Measurements from ENCODE around the gene RAB8B. TPM values are rescaled to one million over a fixed set of nuclear protein-coding genes. Genes with fewer than 3 reads are reported as not detected.

Gene RAB8B
- total RNA-seq, 1 experiment from 2014 or later: 8.5 TPM

- no peak overlapping the region for H3K27ac ChIP-seq (ENCODE audit: low read length)
- no peak overlapping the region for H3K4me3 ChIP-seq (ENCODE audit: low read length)
- no peaks in the 10 kb centered on the region for H3K36me3 ChIP-seq (ENCODE audit: low read depth, low read length)
- no peaks in the 10 kb centered on the region for H3K9me3 ChIP-seq (ENCODE audit: low read length)
- ATAC-seq: no peak
- H2AFZ ChIP-seq (ENCODE audit: low read length): no peak overlapping the region
- no peaks in the 10 kb centered on the region for H3K9me2 ChIP-seq (replicated peaks; ENCODE audit: low read length)
- intact Hi-C loops (cut with micrococcal nuclease): no loop called here
- POLR2A ChIA-PET (ENCODE audit: unreplicated experiment): no interaction called here
- H3K4me1 ChIP-seq (ENCODE audit: insufficient read depth, low read length): peaks cover 5% of the 10 kb centered on the region; the same call in 1 of the 2 replicates
- no peak overlapping the region for H3K9ac ChIP-seq (ENCODE audit: low read length)
- TF ChIP-seq EZH2phosphoT487 (IDR thresholded peaks at IDR 0.05; ENCODE audit: borderline replicate concordance, low read length): no peak
- no peak for TF ChIP-seq EZH2 (IDR thresholded peaks at IDR 0.05; ENCODE audit: low read length, unreplicated experiment)
- no peak for TF ChIP-seq CTCF (conservative IDR thresholded peaks at IDR 0.05; ENCODE audit: low read depth, low read length)
- no peaks in the 10 kb centered on the region for H3F3A ChIP-seq (ENCODE audit: low read length, unreplicated experiment)
- H3K4me2 ChIP-seq (ENCODE audit: low read length): no peak overlapping the region
- no peaks in the 10 kb centered on the region for H3K27me3 ChIP-seq (ENCODE audit: low read length)
- CTCF ChIA-PET: no interaction called here
- no peak for DNase-seq
- H3K79me2 ChIP-seq (ENCODE audit: low read length): no peaks in the 10 kb centered on the region
- no TSS peak for BruUV-seq (replicated peaks)
- H4K20me1 ChIP-seq (ENCODE audit: low read length): no peaks in the 10 kb centered on the region
Measured at GRCh38 chr15:63295341-63295740, 105.9 kb downstream of the RAB8B start.

GRCh38 chr15:63296195-63296594 is 106.8 kb downstream of the RAB8B start:
- no TSS peak for BruUV-seq (replicated peaks)
- no peak for DNase-seq
- H3K9me3 ChIP-seq (ENCODE audit: low read length): no peaks in the 10 kb centered on the region
- no peaks in the 10 kb centered on the region for H3K36me3 ChIP-seq (ENCODE audit: low read depth, low read length)
- no peak overlapping the region for H3K4me3 ChIP-seq (ENCODE audit: low read length)
- peaks cover 5% of the 10 kb centered on the region; the same call in 1 of the 2 replicates for H3K4me1 ChIP-seq (ENCODE audit: insufficient read depth, low read length)
- H3K79me2 ChIP-seq (ENCODE audit: low read length): no peaks in the 10 kb centered on the region
- ChIA-PET POLR2A (ENCODE audit: unreplicated experiment) (no interaction called here), CTCF (no interaction called here)
- no peak overlapping the region for H3K4me2 ChIP-seq (ENCODE audit: low read length)
- H3K27me3 ChIP-seq (ENCODE audit: low read length): no peaks in the 10 kb centered on the region
- no peak for ATAC-seq
- H3K9me2 ChIP-seq (replicated peaks; ENCODE audit: low read length): no peaks in the 10 kb centered on the region
- no peaks in the 10 kb centered on the region for H4K20me1 ChIP-seq (ENCODE audit: low read length)
- intact Hi-C loops (cut with micrococcal nuclease): no loop called here
- H2AFZ ChIP-seq (ENCODE audit: low read length): no peak overlapping the region
- H3F3A ChIP-seq (ENCODE audit: low read length, unreplicated experiment): no peaks in the 10 kb centered on the region
- TF ChIP-seq EZH2phosphoT487 (IDR thresholded peaks at IDR 0.05; ENCODE audit: borderline replicate concordance, low read length) (no peak), EZH2 (IDR thresholded peaks at IDR 0.05; ENCODE audit: low read length, unreplicated experiment) (no peak), CTCF (conservative IDR thresholded peaks at IDR 0.05; ENCODE audit: low read depth, low read length) (no peak)
- no peak overlapping the region for H3K9ac ChIP-seq (ENCODE audit: low read length)
- H3K27ac ChIP-seq (ENCODE audit: low read length): no peak overlapping the region

GRCh38 chr15:63299943-63300575 is 110.7 kb downstream of the RAB8B start:
- H3K4me1 ChIP-seq (ENCODE audit: insufficient read depth, low read length): no peaks in the 10 kb centered on the region
- H3F3A ChIP-seq (ENCODE audit: low read length, unreplicated experiment): no peaks in the 10 kb centered on the region
- intact Hi-C loops (cut with micrococcal nuclease): no loop called here
- no peaks in the 10 kb centered on the region for H3K9me2 ChIP-seq (replicated peaks; ENCODE audit: low read length)
- TF ChIP-seq EZH2phosphoT487 (IDR thresholded peaks at IDR 0.05; ENCODE audit: borderline replicate concordance, low read length) (no peak), CTCF (conservative IDR thresholded peaks at IDR 0.05; ENCODE audit: low read depth, low read length) (no peak), EZH2 (IDR thresholded peaks at IDR 0.05; ENCODE audit: low read length, unreplicated experiment) (no peak)
- DNase-seq: no peak
- no peaks in the 10 kb centered on the region for H3K79me2 ChIP-seq (ENCODE audit: low read length)
- H3K27me3 ChIP-seq (ENCODE audit: low read length): no peaks in the 10 kb centered on the region
- CTCF ChIA-PET: no interaction called here
- H3K9me3 ChIP-seq (ENCODE audit: low read length): no peaks in the 10 kb centered on the region
- no peak for ATAC-seq
- no peak overlapping the region for H3K4me3 ChIP-seq (ENCODE audit: low read length)
- no TSS peak for BruUV-seq (replicated peaks)
- H4K20me1 ChIP-seq (ENCODE audit: low read length): no peaks in the 10 kb centered on the region
- H3K9ac ChIP-seq (ENCODE audit: low read length): no peak overlapping the region
- no peak overlapping the region for H2AFZ ChIP-seq (ENCODE audit: low read length)
- H3K36me3 ChIP-seq (ENCODE audit: low read depth, low read length): no peaks in the 10 kb centered on the region
- no peak overlapping the region for H3K27ac ChIP-seq (ENCODE audit: low read length)
- POLR2A ChIA-PET (ENCODE audit: unreplicated experiment): no interaction called here
- no peak overlapping the region for H3K4me2 ChIP-seq (ENCODE audit: low read length)
